ENCODE data around the gene POLR2E.
A peak's percentile ranks its signal among the peaks of the same experiment; 100 is the strongest.
"Not testable (repeated sequence)": the region's sequence is repeated elsewhere in the genome, so short reads cannot be mapped to it uniquely, and the experiment has no call there.

The POLR2E gene

DNA sequence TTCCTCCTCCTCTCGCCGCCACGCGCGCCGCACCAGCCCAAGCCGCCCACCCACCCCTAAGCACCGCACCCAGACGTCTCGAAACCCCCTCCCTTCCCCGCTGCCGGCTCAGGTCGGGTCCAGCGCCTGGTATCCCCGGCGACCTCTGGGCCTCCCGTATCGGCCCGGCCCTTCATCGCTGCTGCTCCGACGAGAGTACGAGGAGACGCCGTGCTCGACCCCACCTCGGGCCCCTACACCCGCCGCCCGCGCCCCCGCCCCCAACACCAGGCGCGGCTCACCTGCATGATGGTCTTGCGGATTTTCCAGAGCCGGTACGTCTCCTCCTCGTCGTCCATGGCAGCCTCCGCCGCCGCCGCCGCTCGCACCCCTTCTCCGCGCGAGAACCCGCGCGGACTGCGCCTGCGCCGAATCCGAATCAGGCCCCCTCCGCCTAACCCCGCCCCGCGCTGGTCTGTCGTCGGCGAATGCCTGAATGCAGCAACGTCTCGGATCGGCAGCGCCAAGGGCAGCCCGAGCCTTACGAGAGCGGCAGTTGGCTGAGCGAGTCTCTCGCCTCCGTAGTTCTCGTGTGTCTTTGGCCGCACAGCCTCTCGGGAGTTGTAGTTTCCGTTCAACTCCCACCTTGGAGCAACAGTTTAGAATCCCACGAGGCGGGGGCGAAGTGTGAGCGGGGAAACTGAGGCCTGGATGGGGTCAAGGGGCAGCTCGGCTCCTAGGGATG, at the start of gene POLR2E:
TSS of gene POLR2E (minus strand) at position 398 of the 724 bp plus-strand sequence. CDS start at position 338, 60 bp downstream.
- peak; percentile 94 for DNase-seq (ENCODE audit: low read depth)

DNA sequence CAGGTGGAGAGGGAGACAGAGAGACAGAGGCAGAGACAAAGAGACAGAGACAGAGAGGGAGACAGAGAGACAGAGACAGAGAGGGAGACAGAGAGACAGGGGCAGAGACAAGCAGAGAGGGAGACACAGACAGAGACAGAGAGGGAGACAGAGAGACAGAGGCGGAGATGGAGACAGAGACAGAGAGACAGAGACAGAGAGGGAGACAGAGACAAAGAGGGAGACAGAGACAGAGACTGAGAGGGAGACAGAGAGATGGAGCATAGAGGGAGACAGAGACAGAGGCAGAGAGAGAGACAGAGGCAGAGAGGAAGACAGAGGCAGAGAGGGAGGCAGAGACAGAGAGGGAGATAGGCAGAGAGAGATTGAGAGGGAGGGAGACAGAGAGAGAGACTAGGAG, 49.6 kb upstream of the POLR2E start:
- no peak for DNase-seq (ENCODE audit: low read depth)

DNA sequence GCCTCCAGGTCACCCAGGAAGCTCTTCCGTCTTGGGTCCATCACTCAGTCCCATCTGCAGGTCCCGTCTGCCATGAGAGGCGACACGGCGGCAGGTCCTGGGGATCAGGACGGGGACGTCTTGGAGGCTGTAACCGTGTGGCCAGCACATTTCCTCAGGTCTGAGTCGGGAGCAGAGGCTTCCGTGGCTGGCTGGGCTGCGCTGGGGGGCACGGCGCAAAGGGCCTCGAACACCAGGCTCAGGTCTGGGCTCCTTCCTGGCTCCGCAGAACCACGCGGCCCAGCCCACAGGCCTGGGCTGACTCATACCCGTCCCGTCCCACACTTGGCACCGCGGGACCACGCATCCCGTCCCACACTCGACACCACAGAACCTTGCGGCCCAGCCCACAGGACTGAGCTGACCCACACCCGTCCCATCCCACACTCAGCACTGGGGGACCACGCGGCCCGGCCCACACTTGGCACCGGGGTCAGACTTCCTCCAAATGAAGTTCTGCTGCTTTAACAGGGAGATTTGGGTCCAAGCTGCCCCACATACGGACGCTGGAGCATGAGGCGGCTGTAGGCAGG, 48.7 kb upstream of the POLR2E start:
- no peak for DNase-seq (ENCODE audit: low read depth)

DNA sequence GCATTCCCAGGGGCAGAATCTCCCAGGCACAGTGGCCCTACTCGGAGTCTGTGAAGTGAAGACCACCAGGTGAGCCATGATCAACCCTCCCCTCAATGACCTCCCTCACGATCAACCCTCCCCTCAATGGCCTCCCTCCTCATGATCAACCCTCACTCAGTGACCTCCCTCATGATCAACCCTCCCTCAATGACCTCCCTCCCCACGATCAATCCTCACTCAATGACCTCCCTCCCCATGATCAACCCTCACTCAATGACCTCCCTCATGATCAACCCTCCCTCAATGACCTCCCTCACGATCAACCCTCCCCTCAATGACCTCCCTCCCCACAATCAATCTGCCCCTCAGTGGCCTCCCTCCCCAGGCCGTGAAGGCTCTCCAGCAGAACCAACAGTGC, 46.8 kb upstream of the POLR2E start:
- DNase-seq (ENCODE audit: low read depth), result no peak

DNA sequence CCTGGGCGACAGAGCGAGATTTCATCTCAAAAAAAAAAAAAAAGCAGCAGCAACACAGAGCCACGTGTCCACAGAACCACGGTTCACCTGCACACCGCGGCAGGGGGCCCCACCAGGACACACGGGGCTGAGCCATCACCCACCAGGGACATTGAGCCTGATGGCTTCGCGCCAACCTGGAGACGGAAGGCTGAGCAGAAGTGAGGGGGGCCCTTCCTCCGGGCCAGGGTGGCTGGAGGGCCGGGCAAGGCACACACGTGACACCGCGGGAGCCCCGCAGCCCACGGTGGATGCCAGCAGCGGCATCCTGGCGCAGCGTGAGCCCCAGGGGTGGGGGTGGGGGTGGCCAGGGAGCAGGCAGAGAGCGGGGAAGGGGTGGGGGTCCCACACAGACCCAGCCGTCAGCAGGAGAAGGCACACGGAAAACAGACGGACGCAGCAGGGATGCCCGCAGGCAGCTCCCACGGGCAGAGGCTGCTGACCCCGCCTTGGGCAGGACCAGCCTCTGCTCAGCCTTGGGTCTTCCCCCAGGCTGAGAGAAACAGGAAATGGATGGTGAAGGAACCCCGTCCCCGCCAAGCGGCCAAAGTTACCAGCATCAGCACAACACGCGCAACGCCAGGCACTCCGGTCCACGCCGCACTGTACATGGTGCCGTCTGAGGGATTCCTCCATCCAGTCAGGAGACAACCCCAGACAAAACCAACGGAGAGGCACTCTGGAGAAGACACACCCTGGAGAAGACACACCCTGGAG, 45.3 kb upstream of the POLR2E start:
- DNase-seq (ENCODE audit: low read depth), result no peak

DNA sequence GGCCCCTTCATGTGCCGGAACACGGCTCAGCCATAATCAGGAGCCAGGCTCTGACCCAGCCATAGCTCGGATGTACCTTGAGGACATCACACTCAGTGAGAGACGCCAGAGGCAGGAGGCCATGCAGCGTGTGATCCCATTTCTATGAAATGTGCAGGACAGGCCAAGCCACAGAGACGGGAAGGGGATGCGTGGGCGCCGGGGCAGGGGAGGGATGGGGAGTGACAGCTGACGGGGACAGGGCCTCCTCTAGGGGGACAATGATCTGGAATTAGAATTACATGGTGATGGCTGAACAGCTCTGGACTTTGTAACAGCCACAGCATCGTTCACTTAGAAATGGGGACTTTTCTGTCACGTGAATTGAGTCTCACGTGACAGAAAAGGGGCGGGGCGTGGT, 44.0 kb upstream of the POLR2E start:
- no peak for DNase-seq (ENCODE audit: low read depth)

DNA sequence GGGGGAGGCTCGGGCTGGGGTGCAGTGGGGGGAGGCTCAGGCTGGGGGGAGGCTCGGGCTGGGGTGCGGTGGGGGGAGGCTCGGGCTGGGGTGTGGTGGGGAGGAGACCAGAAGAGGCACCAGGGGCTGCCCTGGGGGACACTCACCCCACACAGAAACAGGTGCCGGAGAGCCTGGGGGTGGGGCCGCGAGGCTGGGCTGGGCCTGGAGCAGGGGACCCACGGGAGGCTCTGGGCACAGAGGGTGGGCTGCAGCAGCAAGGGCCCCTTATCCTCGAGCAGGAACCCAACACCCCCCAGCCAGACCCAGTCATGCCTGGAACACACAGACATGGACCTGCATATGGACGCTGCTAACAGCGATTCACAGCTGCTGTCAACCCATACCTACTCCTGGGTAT, 42.9 kb upstream of the POLR2E start:
- no peak for DNase-seq (ENCODE audit: low read depth)

DNA sequence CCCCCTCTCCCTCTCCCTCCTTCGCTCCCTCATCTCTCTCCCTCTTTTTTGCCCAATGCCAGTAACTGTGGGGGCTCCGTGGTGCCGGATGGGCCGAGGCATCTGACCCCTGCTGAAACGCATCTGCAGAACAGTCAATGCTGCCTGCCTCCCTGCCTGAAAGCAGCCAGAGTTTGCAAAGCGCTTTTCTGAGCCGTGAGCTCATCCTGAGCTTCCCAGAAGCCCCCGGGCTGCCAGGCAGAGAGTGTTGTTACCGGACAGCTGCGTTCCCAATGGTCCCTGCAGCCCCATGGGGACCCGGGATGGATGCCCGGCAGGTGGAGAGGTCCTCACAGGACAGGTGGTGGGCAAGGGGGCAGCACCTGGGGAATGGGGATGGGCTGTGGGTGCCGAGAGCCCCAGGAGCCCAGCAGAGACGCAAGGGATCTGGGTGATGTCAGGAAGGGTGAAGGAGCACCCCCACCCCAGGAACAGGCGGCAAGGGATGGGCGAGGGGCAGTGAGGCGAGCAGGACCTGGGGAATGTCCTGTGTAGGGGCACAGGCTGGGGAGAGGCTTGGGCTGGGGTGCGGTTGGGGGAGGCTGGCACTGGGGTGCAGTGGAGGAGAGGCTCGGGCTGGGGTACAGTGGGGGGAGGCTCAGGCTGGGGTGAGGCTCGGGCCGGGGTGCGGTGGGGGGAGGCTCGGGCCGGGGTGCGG, 41.6 kb upstream of the POLR2E start:
- no peak for DNase-seq (ENCODE audit: low read depth)

DNA sequence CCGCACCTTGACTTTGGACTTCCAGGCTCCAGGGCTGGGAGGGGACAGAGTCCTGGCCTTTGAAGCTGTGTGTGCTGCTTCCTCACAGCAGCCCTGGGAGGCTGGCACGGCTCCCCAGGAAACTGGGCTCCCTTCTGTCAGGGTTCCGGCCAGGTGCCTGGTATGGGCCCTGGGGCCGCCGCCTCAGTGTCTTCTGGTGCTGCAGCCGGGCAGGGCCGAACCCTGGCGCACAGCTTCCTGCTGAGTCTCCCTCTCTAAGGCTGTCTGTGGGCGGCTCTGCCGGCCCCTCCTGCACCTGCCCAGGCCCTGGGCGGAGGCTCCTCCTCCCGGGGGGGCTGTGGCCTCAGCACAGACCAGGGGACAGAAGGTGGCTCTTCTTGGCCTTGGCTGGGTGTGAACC, 41.0 kb upstream of the POLR2E start:
- no peak for DNase-seq (ENCODE audit: low read depth)

DNA sequence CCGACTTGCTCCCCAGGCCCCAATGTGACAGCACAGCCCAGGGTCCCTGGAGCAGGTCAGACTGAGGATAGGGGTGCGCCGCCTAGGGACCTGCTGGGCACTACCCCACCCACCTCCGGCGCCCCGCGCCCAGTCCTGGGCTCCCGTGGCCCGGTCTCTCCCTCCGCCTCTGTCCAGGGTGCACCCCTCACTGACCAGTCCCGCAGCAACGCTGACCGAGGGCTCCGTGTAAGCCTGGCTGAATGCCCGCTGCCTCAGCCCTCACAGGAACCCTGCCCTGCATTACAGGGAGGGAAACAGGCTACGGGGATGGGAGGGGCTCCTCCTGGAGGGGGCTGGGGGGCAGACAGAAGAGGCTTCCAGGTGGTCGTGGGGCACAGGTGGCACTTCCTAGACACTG, 40.3 kb upstream of the POLR2E start:
- no peak for DNase-seq (ENCODE audit: low read depth)

DNA sequence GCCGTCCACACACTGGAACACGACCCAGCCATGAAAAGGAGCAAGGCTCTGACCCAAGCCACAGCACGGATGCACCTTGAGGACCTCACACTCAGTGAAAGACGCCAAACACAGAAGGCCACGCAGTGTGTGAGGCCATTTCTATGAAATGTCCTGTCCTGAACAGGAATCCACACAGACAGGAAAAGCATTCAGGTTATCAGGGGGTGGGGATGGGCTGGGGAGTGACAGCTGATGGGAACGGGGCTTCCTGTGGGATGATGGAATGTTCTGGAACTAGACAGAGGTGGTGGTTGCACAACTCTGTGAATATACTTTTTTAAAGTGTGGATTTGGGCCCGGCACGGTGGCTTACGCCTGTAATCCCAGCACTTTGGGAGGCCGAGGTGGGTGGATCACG, 39.3 kb upstream of the POLR2E start:
- DNase-seq (ENCODE audit: low read depth), result no peak

DNA sequence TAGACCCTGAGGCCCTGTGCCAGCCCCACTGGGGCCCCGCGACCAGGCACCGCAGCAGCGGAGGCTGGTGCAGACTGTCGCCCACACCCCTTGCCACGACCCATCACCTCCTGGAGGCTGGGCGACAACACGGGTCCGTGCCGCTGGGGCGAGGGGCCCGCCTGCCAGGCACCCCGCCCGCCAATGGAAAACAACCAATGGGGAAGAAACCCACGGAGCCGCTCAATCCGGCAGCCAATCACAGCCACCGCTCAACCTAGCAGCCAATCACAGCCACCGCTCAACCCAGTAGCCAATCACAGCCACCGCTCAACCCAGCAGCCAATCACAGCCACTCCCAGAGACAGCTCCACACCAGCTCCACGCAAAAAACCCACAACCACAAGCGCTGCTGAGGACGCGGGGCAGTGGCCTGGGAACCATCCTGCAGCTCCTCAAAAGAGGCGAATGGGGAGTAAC, 38.3 kb upstream of the POLR2E start:
- peak; percentile 72 for DNase-seq (ENCODE audit: low read depth)

DNA sequence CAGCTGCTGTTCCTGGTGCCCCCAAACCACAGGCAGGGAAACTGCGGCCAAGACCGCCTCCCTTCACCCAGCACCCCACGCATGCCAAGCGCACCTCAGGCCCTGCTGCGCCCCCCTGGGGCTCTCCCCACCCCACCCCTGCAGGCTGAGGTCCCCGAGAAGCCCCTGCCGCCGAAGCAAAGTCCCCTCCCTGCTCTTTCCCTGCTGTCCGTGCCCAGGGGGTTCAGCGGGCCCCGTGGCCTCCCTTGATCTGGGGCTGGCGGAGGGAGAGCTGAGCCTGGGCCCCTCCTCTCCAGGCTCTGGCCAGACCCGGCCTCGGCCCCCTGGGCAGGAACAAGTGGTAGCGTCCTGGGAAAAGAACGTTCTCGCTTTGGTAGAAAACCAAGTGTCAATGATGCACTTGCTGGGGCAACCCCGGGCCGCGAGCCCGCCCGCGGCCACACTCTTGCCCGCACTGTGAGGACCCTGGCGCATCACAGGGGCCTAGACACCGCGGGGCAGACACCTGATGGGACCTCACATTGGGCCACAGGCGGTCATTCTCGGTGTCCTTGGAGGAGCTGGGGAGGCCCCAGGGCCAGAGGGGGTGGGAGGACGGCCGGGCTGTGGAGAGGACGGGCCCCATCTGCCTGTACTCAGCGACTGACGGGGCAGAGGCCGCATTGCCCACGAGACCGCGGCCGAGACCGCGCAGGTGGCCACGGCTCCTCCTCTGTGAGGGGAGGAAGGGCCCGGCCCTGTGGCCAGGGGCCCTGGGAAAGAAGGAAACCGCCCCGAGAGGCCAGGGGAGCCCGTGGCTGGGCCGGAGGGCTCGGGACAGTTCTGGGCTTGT, 37.6 kb upstream of the POLR2E start:
- DNase-seq (ENCODE audit: low read depth), result no peak

DNA sequence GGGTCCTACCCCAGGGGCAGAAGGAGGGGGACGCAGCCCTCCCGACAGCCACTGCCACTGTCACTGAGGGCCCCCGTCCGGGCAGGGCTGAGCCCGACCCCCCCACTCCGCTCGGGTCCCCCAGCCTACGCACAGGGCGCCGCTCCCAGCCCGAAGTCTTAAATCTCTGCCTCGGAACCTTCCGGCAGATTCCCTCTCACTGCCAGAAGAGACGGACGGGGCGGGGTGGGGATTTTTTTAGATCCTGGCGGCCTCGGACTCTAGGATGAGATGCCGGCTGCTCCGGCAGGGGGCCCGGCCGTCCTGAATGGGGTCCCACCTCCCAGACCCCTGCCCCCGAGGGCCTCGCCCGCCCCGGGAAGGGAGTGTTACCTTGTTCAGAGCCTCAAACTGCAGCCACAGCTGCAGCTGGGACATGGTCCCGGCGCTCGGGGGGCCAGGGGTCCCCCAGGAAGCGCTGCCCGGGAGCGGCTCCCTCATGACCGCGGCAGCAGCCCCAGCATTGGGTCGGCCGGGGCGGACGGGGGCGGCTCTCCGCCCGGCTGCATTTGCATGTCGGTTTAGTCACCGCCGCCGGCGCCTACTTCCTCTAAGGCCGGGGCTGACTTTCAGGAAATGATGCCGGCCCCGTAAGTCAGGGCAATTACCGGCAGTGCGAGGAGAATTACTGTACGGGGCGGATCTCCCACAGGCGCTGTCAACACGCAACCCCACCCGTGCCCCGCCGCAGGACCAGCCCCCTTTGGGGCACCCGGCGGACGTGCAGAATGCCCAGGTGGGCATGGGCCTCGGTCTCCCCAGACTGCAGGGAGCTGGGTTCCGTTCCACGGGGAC, 36.8 kb upstream of the POLR2E start:
- DNase-seq (ENCODE audit: low read depth), result peak; percentile 78

DNA sequence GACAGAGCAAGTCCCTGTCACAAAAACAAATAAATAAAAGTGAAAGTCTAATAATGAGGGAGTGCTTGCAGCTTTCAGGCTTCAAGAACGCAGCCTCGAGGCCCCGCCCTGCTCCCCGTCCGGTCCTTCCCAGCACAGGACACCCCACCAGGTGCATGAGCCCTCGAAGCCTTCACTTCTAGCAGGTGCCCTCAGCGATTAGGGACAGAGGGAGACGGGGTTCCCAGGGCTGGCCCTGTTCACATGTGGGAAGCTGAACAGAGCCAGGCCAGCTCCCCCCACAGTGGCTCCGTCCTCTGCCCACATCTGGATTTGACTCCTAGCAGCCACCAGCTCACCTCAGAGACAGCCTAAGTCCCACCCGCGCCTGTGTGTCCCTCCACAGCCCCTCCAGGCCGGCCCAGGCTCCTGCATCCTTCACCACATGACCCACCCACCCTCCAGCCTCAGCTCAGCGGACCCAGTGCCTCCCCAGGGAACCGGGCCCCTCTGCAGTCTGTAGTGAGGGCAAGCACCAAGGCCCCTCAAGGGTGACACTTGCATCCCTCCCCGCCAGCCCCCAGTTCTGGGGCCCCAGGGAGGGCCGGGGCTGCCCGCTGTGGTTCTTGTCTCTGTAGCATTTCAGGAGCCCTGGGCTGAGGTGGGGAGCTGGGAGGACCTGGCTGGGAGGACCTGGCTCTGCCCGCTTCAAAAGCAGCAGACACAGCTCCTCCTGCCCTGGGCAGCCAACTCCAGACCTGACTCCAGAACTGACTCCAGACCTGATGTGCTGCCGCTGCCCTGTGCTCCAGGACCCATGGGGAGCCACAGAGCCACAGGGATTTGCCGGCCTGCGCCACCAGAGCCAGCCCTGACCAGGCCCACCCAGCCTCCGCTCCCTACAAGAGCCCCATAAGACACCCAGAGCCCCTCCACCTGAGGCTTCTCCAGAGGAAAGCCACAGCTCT, 35.9 kb upstream of the POLR2E start:
- no peak for DNase-seq (ENCODE audit: low read depth)

DNA sequence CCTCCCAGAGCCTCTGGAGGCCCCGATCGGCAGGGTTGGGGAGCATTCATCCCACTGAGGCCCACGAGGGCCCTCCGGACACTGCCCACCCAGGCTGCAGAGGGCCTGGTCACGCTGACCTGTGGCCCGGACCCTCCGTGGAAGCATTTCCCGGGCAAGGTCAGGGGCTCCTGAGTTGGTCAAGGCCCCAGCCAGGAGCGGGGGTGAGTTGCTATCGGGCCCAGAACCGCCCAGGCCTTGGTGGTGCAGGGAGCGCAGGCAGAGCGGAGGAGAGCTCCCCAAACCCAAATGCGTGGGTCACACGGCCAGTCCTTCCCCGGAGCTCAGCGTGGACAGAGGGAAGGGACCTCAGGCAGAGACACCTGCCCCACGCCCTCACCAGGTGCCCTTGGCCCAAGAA, 34.4 kb upstream of the POLR2E start:
- DNase-seq (ENCODE audit: low read depth), result no peak

DNA sequence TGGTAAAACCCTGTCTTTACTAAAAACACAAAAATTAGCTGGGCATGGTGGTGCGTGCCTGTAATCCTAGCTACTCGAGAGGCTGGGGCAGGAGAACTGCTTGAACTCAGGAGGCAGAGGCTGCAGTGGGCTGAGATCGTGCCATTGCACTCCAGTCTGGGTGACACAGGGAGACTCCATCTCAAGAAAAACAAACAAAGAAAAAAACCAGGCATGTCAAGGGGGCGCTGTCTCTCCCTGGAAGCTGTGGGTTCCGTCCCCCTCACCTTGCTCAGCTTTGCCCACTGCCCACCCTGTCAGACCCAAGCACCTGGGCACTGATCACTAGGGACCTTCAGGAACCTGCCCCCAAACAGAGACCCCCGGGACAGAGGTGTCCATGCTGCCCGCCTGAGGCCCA, 33.9 kb upstream of the POLR2E start:
- DNase-seq (ENCODE audit: low read depth), result not testable (repeated sequence)

DNA sequence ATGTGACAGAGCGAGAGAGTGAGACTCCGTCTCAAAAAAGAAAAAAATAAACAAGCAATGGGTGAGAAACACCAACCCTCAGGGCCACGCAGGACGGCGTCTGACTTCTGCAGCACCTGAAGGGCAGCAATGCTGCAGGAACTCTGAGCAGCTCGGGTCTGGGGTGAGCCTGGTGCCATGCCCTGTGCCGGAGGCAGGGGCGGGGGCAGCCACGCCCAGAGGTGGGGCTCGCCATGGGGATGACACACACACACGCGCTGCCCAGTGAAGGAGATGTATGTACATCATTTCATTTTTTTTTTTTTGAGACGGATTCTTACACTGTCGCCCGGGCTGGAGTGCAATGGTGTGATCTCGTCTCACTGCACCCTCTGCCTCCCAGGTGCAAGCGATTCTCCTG, 32.9 kb upstream of the POLR2E start:
- no peak for DNase-seq (ENCODE audit: low read depth)

DNA sequence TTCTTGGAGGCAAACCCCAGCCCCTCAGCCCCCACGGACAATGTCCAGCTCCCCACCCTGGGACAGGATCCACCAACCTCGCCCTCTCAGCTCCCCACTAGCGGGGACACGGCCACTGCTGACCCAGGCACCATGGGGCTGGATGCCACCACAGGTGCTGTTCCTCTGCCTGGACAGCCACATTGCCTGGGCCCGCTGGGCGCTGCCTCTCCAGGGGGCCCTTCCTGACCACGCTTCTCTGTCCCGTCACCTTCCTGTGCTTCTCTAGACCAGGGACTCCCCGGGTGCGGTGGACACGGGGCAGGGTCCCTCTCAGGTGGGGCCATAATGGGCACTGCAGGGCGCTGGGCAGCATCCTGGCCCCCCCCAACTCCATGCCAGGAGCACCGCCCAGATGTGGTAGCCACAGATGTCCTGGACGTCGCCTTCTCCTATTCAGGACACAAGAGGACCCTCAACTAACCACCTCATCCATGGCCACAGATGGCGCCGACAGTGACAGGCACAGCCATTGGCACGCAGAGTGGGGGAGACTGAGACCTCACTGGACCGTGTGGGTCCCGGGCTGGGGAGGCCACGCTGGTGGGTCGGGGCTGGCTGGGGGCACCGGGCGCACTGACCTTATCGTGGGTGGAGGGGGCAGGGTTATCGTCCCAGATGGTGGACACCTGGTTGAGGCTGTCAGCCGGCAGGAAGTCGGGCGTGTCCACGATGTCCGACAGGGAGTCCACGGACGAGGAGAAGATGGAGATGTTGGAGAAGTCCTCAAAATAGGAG, 32.0 kb upstream of the POLR2E start:
- no peak for DNase-seq (ENCODE audit: low read depth)
